ENCODE data around the gene NFATC2. TPM values are rescaled to one million over a fixed set of nuclear protein-coding genes. Genes with fewer than 3 reads are reported as not detected.

NFATC2 gene
- total RNA-seq, 1 experiment from 2014 or later, result 0.07 TPM

- peaks cover 10% of the 10 kb centered on the region for H3K4me1 Mint-ChIP-seq (ENCODE audit: insufficient read depth, unreplicated experiment)
- intact Hi-C loops (cut with micrococcal nuclease), result no loop called here
- no peak for TF ChIP-seq CTCF (IDR thresholded peaks at IDR 0.05; ENCODE audit: unreplicated experiment)
- H3K9me3 Mint-ChIP-seq (ENCODE audit: unreplicated experiment), result no peaks in the 10 kb centered on the region
- CTCF ChIA-PET, result interaction anchor here (3.7 kb wide), 1 partner anchor 192 kb away, joined by 13 read pairs; no protein-coding TSS in a partner anchor
- POLR2A ChIA-PET, result no interaction called here
- peaks cover 7% of the 10 kb centered on the region for H3K36me3 Mint-ChIP-seq (ENCODE audit: insufficient read depth, unreplicated experiment)
- DNase-seq (ENCODE audit: unreplicated experiment), result no peak
- peaks cover 16% of the 10 kb centered on the region for H3K27me3 Mint-ChIP-seq (ENCODE audit: insufficient read depth, unreplicated experiment)
- H3K4me3 Mint-ChIP-seq (ENCODE audit: unreplicated experiment), result no peak overlapping the region
- no TSS peak for BruUV-seq (replicated peaks)
- H3K27ac Mint-ChIP-seq (ENCODE audit: low read depth, unreplicated experiment), result no peak overlapping the region
Measured at GRCh38 chr20:51578145-51578459, 35.6 kb upstream of the NFATC2 start.

DNA sequence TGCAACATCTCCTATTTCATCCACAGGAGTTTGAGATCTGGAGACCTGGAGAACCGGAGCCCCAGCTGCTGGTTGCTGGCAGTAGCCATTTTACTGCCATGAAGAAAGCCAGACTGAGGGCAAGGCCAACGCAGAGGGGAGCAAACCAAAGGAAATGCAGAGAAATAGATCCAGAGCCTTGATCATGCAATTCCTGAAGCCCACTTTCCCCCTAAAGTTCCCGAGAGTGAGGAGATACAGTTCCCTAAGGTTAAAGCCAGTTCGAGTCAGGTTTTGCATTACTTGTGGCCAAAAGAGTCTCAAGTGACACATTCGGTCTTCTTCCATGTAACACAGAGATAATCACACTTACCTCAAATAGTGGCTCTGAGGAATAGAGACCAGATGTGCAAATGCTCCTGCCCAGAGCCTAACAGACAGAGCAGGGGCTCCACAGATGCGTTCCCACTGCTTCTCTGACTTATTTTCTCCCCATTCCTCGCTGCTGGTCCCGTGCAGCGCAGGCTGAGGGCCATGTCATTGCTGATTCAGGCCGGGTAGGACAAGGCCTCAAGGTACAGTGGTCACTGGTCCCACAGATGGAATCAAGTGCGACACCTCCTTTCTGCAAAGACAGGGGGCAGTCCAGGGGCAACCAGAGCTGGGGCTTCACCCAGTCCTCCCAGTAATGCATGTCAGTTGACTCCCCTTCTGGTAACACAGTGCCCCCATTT, 35.1 kb upstream of the NFATC2 start:
- intact Hi-C loops (cut with micrococcal nuclease), result no loop called here
- ChIA-PET POLR2A (interaction anchor here (0.7 kb wide), 1 partner anchor 290 kb away, joined by 3 read pairs; no protein-coding TSS in a partner anchor), CTCF (interaction anchor here (1.3 to 3.7 kb wide), 3 partner anchors 9 to 590 kb away, joined by 3 to 13 read pairs (median 3); no protein-coding TSS in a partner anchor)
- Mint-ChIP-seq H3K27ac (ENCODE audit: low read depth, unreplicated experiment) (no peak overlapping the region), H3K4me3 (ENCODE audit: unreplicated experiment) (no peak overlapping the region), H3K4me1 (ENCODE audit: insufficient read depth, unreplicated experiment) (peaks cover 10% of the 10 kb centered on the region), H3K36me3 (ENCODE audit: insufficient read depth, unreplicated experiment) (peaks cover 7% of the 10 kb centered on the region), H3K9me3 (ENCODE audit: unreplicated experiment) (no peaks in the 10 kb centered on the region), H3K27me3 (ENCODE audit: insufficient read depth, unreplicated experiment) (peaks cover 16% of the 10 kb centered on the region)
- no TSS peak for BruUV-seq (replicated peaks)
- no peak for TF ChIP-seq CTCF (IDR thresholded peaks at IDR 0.05; ENCODE audit: unreplicated experiment)
- DNase-seq (ENCODE audit: unreplicated experiment), result no peak

DNA sequence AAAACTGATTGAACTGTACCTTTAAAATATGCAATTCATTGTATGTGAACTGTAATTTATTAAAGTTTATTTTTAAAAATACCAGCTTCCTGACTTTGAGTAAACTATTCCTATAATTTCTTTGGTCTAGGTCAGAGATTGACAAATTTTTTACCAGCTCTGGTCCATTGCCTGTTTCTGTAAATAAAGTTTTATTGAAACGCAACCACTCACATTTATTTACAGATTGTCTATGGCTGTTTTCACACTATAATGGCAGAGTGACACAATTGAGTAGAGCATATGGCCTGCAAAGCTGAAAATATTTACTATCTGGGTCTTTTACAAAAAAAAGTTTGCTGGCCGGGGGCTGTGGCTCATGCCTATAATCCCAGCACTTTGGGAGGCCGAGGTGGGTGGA, 33.0 kb upstream of the NFATC2 start:
- H3K27ac Mint-ChIP-seq (ENCODE audit: low read depth, unreplicated experiment), result no peak overlapping the region
- ChIA-PET POLR2A (interaction anchor here (0.8 to 0.9 kb wide), 2 partner anchors 119 to 618 kb away, joined by 3 to 4 read pairs; no protein-coding TSS in a partner anchor), CTCF (interaction anchor here (0.6 to 6.7 kb wide), 6 partner anchors 20 to 206 kb away, joined by 3 to 57 read pairs (median 4); no protein-coding TSS in a partner anchor)
- H3K36me3 Mint-ChIP-seq (ENCODE audit: insufficient read depth, unreplicated experiment), result peaks cover 7% of the 10 kb centered on the region
- no peak for DNase-seq (ENCODE audit: unreplicated experiment)
- H3K9me3 Mint-ChIP-seq (ENCODE audit: unreplicated experiment), result no peaks in the 10 kb centered on the region
- H3K4me1 Mint-ChIP-seq (ENCODE audit: insufficient read depth, unreplicated experiment), result peaks cover 10% of the 10 kb centered on the region
- no peaks in the 10 kb centered on the region for H3K27me3 Mint-ChIP-seq (ENCODE audit: insufficient read depth, unreplicated experiment)
- no peak for TF ChIP-seq CTCF (IDR thresholded peaks at IDR 0.05; ENCODE audit: unreplicated experiment)
- no TSS peak for BruUV-seq (replicated peaks)
- intact Hi-C loops (cut with micrococcal nuclease), result no loop called here
- no peak overlapping the region for H3K4me3 Mint-ChIP-seq (ENCODE audit: unreplicated experiment)

DNA sequence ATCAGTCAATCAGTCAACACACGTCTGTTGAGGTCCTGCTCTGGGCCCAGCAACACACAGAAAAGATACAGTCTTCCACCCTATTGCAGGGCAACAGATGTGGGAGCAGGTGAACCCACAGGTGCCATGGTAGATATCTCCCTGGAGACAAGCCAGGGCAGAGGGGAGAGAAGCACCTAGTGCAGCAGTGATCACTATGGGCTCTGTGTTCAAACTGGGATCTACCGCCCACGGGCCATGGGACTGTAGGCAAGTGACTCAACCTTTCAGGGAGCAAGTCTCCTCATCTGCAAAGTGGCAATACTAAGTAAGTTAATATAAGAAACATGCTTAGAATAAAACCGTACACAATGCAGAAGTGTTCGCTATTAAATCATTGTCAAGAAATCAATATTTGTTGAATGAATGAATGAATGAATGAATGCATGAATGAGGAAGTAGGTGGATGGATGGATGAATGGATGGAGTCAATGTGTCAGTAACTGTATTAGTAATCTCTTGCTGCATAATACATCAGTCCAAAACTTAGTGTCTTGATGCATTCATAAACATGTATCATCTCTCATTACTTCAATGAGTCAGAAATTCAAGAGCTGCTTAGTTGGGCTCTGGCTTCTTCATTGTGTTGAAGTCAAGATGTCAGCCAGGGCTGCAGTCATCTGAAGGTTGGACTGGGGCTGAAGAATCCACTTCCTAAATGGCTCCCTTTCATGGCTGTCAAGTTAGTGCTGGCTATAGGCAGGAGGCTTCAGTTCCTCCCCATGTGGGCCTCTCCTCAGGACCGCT, 31.9 kb upstream of the NFATC2 start:
- BruUV-seq (replicated peaks), result no TSS peak
- Mint-ChIP-seq H3K27ac (ENCODE audit: low read depth, unreplicated experiment) (no peak overlapping the region), H3K9me3 (ENCODE audit: unreplicated experiment) (no peaks in the 10 kb centered on the region), H3K27me3 (ENCODE audit: insufficient read depth, unreplicated experiment) (no peaks in the 10 kb centered on the region), H3K4me3 (ENCODE audit: unreplicated experiment) (no peak overlapping the region), H3K4me1 (ENCODE audit: insufficient read depth, unreplicated experiment) (peaks cover 17% of the 10 kb centered on the region), H3K36me3 (ENCODE audit: insufficient read depth, unreplicated experiment) (no peaks in the 10 kb centered on the region)
- intact Hi-C loops (cut with micrococcal nuclease), result no loop called here
- ChIA-PET CTCF (interaction anchor here (0.5 to 6.7 kb wide), 10 partner anchors 9 to 593 kb away, joined by 3 to 57 read pairs (median 4); no protein-coding TSS in a partner anchor), POLR2A (interaction anchor here (0.7 to 2.4 kb wide), 5 partner anchors 8 to 617 kb away, joined by 3 to 8 read pairs (median 3); no protein-coding TSS in a partner anchor)
- TF ChIP-seq CTCF (IDR thresholded peaks at IDR 0.05; ENCODE audit: unreplicated experiment), result no peak
- DNase-seq (ENCODE audit: unreplicated experiment), result no peak
